ENCODE results near the gene GFRA3.
"Not testable (repeated sequence)": the region's sequence is repeated elsewhere in the genome, so short reads cannot be mapped to it uniquely, and the experiment has no call there.

The GFRA3 gene
- long read RNA-seq: 0 reads

GRCh38 chr5:138274189-138274853, at the start of gene GFRA3:
GFRA3 (minus strand) TSS chr5:138274621; CDS start chr5:138274424, 197 bp downstream.
- Histone ChIP-seq H3K4me3 (replicated peaks; ENCODE audit: insufficient read depth, low read length) (peak within 1 kb of the TSS; percentile 6; the same call in 1 of the 2 replicates), H3K27me3 (ENCODE audit: insufficient read depth, poor library complexity, severe bottlenecking) (no peaks in the 10 kb centered on the region), H3K27ac (replicated peaks) (no peak within 1 kb of the TSS)
- no peak for TF ChIP-seq REST (IDR thresholded peaks at IDR 0.05; ENCODE audit: insufficient replicate concordance, low read depth)
- no peak for DNase-seq (ENCODE audit: low read depth in 1 of 2, low spot score in 1 of 2)

GRCh38 chr5:138318211-138318610, 43.8 kb upstream of the GFRA3 start:
- H3K27me3 ChIP-seq (ENCODE audit: insufficient read depth, poor library complexity, severe bottlenecking); H3K27ac ChIP-seq (replicated peaks); H3K4me3 ChIP-seq (replicated peaks; ENCODE audit: insufficient read depth, low read length); DNase-seq (ENCODE audit: low read depth in 1 of 2, low spot score in 1 of 2): not testable (repeated sequence)

GRCh38 chr5:138316355-138316754, 41.9 kb upstream of the GFRA3 start:
- DNase-seq (ENCODE audit: low read depth in 1 of 2, low spot score in 1 of 2): no peak
- Histone ChIP-seq H3K4me3 (replicated peaks; ENCODE audit: insufficient read depth, low read length) (no peak overlapping the region), H3K27me3 (ENCODE audit: insufficient read depth, poor library complexity, severe bottlenecking) (no peaks in the 10 kb centered on the region), H3K27ac (replicated peaks) (no peak overlapping the region)
- TF ChIP-seq SPI1 (IDR thresholded peaks at IDR 0.05; ENCODE audit: borderline replicate concordance, low read depth) (no peak), GABPA (IDR thresholded peaks at IDR 0.05; ENCODE audit: low read depth) (no peak), REST (IDR thresholded peaks at IDR 0.05; ENCODE audit: insufficient replicate concordance, low read depth) (no peak), POLR2AphosphoS5 (IDR thresholded peaks at IDR 0.05; ENCODE audit: low read depth) (no peak), CTCF (IDR thresholded peaks at IDR 0.05; ENCODE audit: insufficient read depth, low read length) (no peak)

GRCh38 chr5:138315751-138316278, 41.4 kb upstream of the GFRA3 start:
- Histone ChIP-seq H3K4me3 (replicated peaks; ENCODE audit: insufficient read depth, low read length) (no peak overlapping the region), H3K27me3 (ENCODE audit: insufficient read depth, poor library complexity, severe bottlenecking) (no peaks in the 10 kb centered on the region)

More at GRCh38 chr5:138315751-138316278, 41.4 kb upstream of the GFRA3 start:
- no peak for TF ChIP-seq REST (IDR thresholded peaks at IDR 0.05; ENCODE audit: insufficient replicate concordance, low read depth)
- no peak for TF ChIP-seq CTCF (IDR thresholded peaks at IDR 0.05; ENCODE audit: insufficient read depth, low read length)
- TF ChIP-seq GABPA (IDR thresholded peaks at IDR 0.05; ENCODE audit: low read depth): no peak
- no peak for TF ChIP-seq SPI1 (IDR thresholded peaks at IDR 0.05; ENCODE audit: borderline replicate concordance, low read depth)
- no peak for TF ChIP-seq POLR2AphosphoS5 (IDR thresholded peaks at IDR 0.05; ENCODE audit: low read depth)
- no peak overlapping the region for H3K27ac ChIP-seq (replicated peaks)
- no peak for DNase-seq (ENCODE audit: low read depth in 1 of 2, low spot score in 1 of 2)
